Activated CD4-positive, alpha-beta T cell treated with anti-CD3 and anti-CD28 coated beads, Interleukin-2, amount 10 ng/mL, durations not matched to agents 7 days and 5 days (primary cell): ENCODE results near the gene PYGL. TPM values are rescaled to one million over a fixed set of nuclear protein-coding genes. Genes with fewer than 3 reads are reported as not detected.
"Not testable (repeated sequence)": the region's sequence is repeated elsewhere in the genome, so short reads cannot be mapped to it uniquely, and the experiment has no call there.

Experiments
- CTCF ChIA-PET: fragments of 350-600 bp; sonication (Branson Sonifier 250); formaldehyde crosslinking; loops from one replicate; lab custom pipeline; 2021; ENCODE audit warnings: antibody characterized with exemption; lab: Charles Lee
- POLR2A ChIA-PET: fragments of 350-600 bp; sonication (Branson Sonifier 250); formaldehyde crosslinking; loops from one replicate; lab custom pipeline; 2021; ENCODE audit warnings: antibody characterized with exemption; lab: Charles Lee
- DNase-seq: peaks from one replicate; pipeline ENCODE4 v3.0.0-alpha.2; 2020
- H3K27ac Mint-ChIP-seq: one replicate; pipeline ENCODE4 v1.8.0; 2021; ENCODE audit warnings: mild to moderate bottlenecking, moderate library complexity, mixed read lengths
- H3K27me3 Mint-ChIP-seq: one replicate; pipeline ENCODE4 v1.8.0; 2021; ENCODE audit warnings: mixed read lengths
- H3K36me3 Mint-ChIP-seq: one replicate; pipeline ENCODE4 v1.8.0; 2021; ENCODE audit warnings: low read depth, mixed read lengths
- H3K4me1 Mint-ChIP-seq: one replicate; pipeline ENCODE4 v1.8.0; 2021; ENCODE audit warnings: mixed read lengths
- H3K4me3 Mint-ChIP-seq: one replicate; pipeline ENCODE4 v1.8.0; 2021; ENCODE audit warnings: mild to moderate bottlenecking, moderate library complexity, mixed read lengths
- H3K9me3 Mint-ChIP-seq: one replicate; pipeline ENCODE4 v1.8.0; 2021; ENCODE audit warnings: mixed read lengths
- total RNA-seq, 2 experiments: library from RNA; stranded (reverse); gene quantifications; one replicate each; pipeline ENCODE4 v1.2.3, GENCODE V29; 2021

The PYGL gene
- total RNA-seq, 2 experiments from 2014 or later = not detected

GRCh38 chr14:50967790-50968189 is 23.5 kb upstream of the PYGL start:
- DNase-seq = no peak
- no peaks in the 10 kb centered on the region for H3K4me1 Mint-ChIP-seq
- no peak overlapping the region for H3K27ac Mint-ChIP-seq
- ChIA-PET CTCF (interaction anchor here (0.6 kb wide), 2 partner anchors 20 to 94 kb away, joined by 3 read pairs; no protein-coding TSS in a partner anchor), POLR2A (no interaction called here)
- H3K9me3 Mint-ChIP-seq = no peaks in the 10 kb centered on the region
- no peak overlapping the region for H3K4me3 Mint-ChIP-seq
- H3K36me3 Mint-ChIP-seq = no peaks in the 10 kb centered on the region
- H3K27me3 Mint-ChIP-seq = peaks cover 2% of the 10 kb centered on the region

DNA sequence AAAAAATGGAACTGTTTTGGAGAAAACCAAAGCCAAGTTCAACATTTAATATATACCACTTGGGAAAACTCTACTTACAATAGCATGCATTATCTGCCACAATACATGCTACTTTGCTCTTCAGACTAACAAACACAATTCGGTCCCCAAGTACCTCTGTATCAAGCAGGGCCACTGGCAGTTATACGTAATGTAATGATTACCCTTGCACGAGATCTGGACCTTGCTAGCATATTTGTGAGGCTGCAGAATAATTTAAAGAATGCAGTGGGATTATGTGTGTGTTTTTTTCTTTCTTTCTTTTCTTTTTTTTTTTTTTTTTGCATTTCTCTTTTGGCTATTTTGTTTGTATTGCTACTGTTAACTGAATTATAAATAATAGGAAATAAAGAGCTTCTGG is 22.8 kb upstream of the PYGL start:
- H3K4me3 Mint-ChIP-seq = no peak overlapping the region
- H3K36me3 Mint-ChIP-seq = no peaks in the 10 kb centered on the region
- no peak overlapping the region for H3K27ac Mint-ChIP-seq
- H3K9me3 Mint-ChIP-seq = no peaks in the 10 kb centered on the region
- ChIA-PET POLR2A (no interaction called here), CTCF (interaction anchor here (0.6 kb wide), 1 partner anchor 95 kb away, joined by 3 read pairs; no protein-coding TSS in a partner anchor)
- no peaks in the 10 kb centered on the region for H3K4me1 Mint-ChIP-seq
- DNase-seq = no peak
- peaks cover 4% of the 10 kb centered on the region for H3K27me3 Mint-ChIP-seq

DNA sequence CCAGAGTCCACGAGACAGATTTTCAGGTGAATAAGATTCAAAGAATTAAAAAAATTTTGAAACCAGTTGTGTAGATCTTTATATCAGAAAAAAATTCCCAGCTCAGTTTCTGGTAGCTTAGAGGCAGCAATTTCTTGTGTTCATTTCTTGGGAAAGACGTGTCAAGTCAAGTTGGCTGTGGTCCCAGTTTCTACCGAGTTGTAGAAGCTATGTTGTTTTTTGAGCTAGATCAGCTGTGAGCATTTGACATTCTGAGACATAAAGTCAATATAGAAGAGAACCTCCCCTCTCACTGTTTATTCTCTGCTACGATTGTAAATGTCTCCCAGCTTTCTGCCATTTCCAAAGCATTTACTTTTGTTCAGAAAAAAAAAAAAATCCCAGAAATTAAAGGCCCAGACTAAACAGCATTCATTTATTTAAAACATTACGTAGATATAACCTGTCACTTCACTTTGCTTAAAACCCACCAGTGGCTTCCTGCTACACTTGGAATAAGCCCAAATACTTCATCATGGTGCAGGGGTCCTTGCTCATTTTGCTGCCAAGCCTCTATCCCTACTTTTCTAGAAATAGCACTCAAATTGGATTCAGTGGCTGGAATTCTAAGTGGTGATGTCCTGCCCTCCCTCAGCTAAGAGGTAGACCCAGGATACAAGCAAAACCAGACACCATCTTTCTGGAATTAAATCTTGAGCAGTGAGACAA is 20.6 kb upstream of the PYGL start:
- Mint-ChIP-seq H3K36me3 (no peaks in the 10 kb centered on the region), H3K9me3 (no peaks in the 10 kb centered on the region), H3K4me1 (no peaks in the 10 kb centered on the region), H3K4me3 (no peak overlapping the region), H3K27me3 (peaks cover 4% of the 10 kb centered on the region), H3K27ac (no peak overlapping the region)
- POLR2A ChIA-PET = no interaction called here
- DNase-seq = no peak
- CTCF ChIA-PET = no interaction called here

DNA sequence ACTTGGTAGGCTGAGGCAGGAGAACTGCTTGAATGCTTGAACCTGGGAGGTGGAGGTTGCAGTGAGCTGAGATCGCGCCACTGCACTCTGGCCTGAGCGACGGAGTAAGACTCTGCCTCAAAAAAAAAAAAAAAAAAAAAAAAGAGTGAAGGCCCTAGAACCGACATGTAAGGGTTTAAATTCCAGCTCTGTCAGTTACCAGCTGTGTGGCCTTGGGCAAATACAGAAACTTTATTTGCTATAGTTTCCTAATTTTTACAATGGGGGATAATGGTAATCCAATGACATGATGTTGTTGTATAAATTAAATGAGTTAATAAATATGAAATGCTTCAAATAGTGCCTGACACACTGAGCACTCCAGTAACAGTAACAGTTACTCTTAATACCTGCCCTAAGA is 19.6 kb upstream of the PYGL start:
- no peaks in the 10 kb centered on the region for H3K9me3 Mint-ChIP-seq
- CTCF ChIA-PET = interaction anchor here (0.8 to 1.3 kb wide), 2 partner anchors 29 to 95 kb away, joined by 3 to 4 read pairs; no protein-coding TSS in a partner anchor
- POLR2A ChIA-PET = no interaction called here
- DNase-seq = no peak
- H3K4me3 Mint-ChIP-seq = no peak overlapping the region
- H3K36me3 Mint-ChIP-seq = no peaks in the 10 kb centered on the region
- H3K4me1 Mint-ChIP-seq = no peaks in the 10 kb centered on the region
- peaks cover 4% of the 10 kb centered on the region for H3K27me3 Mint-ChIP-seq
- H3K27ac Mint-ChIP-seq = no peak overlapping the region

GRCh38 chr14:50961605-50962221 is 17.4 kb upstream of the PYGL start:
- H3K36me3 Mint-ChIP-seq = no peaks in the 10 kb centered on the region
- no peaks in the 10 kb centered on the region for H3K9me3 Mint-ChIP-seq
- no peak overlapping the region for H3K27ac Mint-ChIP-seq
- H3K4me3 Mint-ChIP-seq = no peak overlapping the region
- H3K27me3 Mint-ChIP-seq = peaks cover 2% of the 10 kb centered on the region
- no peaks in the 10 kb centered on the region for H3K4me1 Mint-ChIP-seq
- CTCF ChIA-PET = interaction anchor here (0.6 to 0.8 kb wide), 3 partner anchors 61 to 545 kb away, joined by 3 read pairs; no protein-coding TSS in a partner anchor
- DNase-seq = no peak
- POLR2A ChIA-PET = no interaction called here

DNA sequence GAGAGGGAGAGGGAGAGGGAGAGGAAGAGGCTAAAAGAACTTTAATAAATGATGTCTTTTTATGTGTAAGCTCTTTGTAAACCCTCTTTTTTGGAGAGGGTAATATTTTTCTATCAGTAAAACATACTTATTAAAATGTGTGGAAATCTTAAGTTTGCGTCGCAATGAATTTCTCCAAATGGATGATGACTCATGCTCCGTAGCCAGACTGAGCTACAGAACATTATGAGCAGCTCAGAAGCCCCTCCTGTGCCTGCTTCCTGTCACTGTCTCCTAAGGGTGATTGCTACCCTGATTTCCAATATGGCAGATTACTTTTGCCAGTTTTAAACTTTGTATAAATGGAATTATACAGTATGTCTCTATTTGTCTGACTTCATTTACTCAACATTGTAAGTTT is 13.0 kb upstream of the PYGL start:
- Mint-ChIP-seq H3K36me3 (no peaks in the 10 kb centered on the region), H3K27ac (no peak overlapping the region), H3K4me3 (no peak overlapping the region), H3K27me3 (no peaks in the 10 kb centered on the region), H3K4me1 (no peaks in the 10 kb centered on the region), H3K9me3 (no peaks in the 10 kb centered on the region)
- ChIA-PET CTCF (no interaction called here), POLR2A (no interaction called here)
- DNase-seq = no peak

DNA sequence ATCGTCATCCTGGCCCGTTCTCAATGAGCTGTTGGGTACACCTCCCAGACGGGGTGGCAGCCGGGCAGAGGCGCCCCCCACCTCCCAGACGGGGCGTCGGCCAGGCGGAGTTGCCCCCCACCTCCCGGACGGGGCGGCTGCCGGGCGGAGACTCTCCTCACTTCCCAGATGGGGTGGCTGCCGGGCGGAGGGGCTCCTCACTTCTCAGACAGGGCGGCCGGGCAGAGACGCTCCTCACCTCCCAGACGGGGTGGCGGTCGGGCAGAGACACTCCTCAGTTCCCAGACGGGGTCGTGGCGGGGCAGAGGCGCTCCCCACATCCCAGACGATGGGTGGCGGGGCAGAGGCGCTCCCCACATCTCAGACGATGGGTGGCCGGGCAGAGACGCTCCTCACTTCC is 12.1 kb upstream of the PYGL start:
- H3K27me3 Mint-ChIP-seq, H3K36me3 Mint-ChIP-seq, H3K4me1 Mint-ChIP-seq, H3K9me3 Mint-ChIP-seq, POLR2A ChIA-PET, CTCF ChIA-PET, DNase-seq, H3K27ac Mint-ChIP-seq, H3K4me3 Mint-ChIP-seq: not testable (repeated sequence)

- Mint-ChIP-seq H3K9me3 (no peaks in the 10 kb centered on the region), H3K27ac (no peak overlapping the region), H3K4me1 (no peaks in the 10 kb centered on the region), H3K27me3 (no peaks in the 10 kb centered on the region), H3K36me3 (no peaks in the 10 kb centered on the region), H3K4me3 (no peak overlapping the region)
- DNase-seq = no peak
- CTCF ChIA-PET = no interaction called here
- POLR2A ChIA-PET = no interaction called here
Measured at GRCh38 chr14:50955373-50956043, 11.2 kb upstream of the PYGL start.

GRCh38 chr14:50954811-50955372 is 10.6 kb upstream of the PYGL start:
- Mint-ChIP-seq H3K9me3 (no peaks in the 10 kb centered on the region), H3K4me1 (no peaks in the 10 kb centered on the region), H3K4me3 (no peak overlapping the region), H3K27me3 (no peaks in the 10 kb centered on the region), H3K27ac (no peak overlapping the region), H3K36me3 (no peaks in the 10 kb centered on the region)
- POLR2A ChIA-PET = no interaction called here
- DNase-seq = no peak
- CTCF ChIA-PET = no interaction called here

DNA sequence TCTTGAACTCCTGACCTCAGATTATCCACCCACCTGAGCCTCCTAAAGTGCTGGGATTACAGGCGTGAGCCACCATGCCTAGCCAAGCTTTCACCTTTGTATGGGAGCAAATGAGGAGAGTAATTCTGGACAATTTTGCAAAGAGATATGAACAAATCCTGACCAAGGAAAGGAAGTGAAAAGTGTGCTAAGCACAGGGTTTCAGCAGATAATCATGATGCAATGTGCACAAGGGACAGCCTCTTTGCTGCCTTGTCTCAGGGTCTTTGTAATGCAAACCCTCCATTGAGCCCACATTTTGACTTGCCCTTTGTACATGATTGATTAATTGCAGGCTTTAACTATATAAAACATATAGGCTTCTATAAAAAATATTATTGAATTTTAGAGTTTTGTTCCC is 9.2 kb upstream of the PYGL start:
- H3K27me3 Mint-ChIP-seq = no peaks in the 10 kb centered on the region
- no peak overlapping the region for H3K4me3 Mint-ChIP-seq
- DNase-seq = no peak
- no peak overlapping the region for H3K27ac Mint-ChIP-seq
- no peaks in the 10 kb centered on the region for H3K36me3 Mint-ChIP-seq
- ChIA-PET POLR2A (no interaction called here), CTCF (no interaction called here)
- no peaks in the 10 kb centered on the region for H3K9me3 Mint-ChIP-seq
- no peaks in the 10 kb centered on the region for H3K4me1 Mint-ChIP-seq

DNA sequence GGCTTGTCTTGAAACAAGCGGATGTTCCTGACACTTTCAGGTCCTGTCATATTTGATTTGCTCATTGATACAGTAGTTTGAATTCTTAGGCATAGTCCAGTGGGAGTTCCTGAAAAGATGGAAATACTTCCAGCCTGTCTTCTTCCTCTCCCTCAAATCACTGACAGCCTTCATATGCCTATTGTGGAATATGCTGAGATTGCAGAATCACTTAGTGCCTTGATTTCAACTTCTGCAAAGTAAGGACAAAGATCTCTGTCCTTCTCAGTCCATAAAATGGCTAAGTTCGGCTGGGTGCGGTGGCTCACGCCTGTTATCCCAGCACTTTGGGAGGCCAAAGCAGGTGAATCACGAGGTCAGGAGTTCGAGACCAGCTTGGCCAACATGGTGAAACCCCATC is 6.7 kb upstream of the PYGL start:
- Mint-ChIP-seq H3K4me1 (no peaks in the 10 kb centered on the region), H3K4me3 (no peak overlapping the region), H3K27me3 (no peaks in the 10 kb centered on the region), H3K27ac (no peak overlapping the region), H3K36me3 (no peaks in the 10 kb centered on the region), H3K9me3 (no peaks in the 10 kb centered on the region)
- POLR2A ChIA-PET = no interaction called here
- no peak for DNase-seq
- CTCF ChIA-PET = no interaction called here

DNA sequence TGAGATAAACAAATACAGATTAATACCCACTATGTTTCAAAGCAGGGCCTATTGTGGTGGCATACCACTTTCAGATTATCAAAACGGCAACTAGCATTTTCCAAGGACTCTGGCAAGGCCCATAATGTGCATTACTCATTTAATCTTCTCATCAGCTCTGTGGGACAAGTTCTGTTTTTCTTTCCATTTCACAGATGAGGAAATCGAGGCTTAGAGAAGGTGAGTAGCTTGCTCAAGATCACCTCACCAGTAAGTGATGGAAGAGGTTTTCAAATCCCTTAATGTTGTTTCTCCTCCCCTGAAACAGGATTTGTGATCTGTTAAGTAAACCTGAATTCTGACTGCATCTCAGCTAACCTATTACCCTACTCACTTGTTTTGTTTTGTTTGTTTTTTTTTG is 3.9 kb upstream of the PYGL start:
- no peak for DNase-seq
- H3K27me3 Mint-ChIP-seq = peaks cover 16% of the 10 kb centered on the region
- no peaks in the 10 kb centered on the region for H3K36me3 Mint-ChIP-seq
- ChIA-PET CTCF (no interaction called here), POLR2A (no interaction called here)
- no peak overlapping the region for H3K4me3 Mint-ChIP-seq
- H3K27ac Mint-ChIP-seq = no peak overlapping the region
- no peaks in the 10 kb centered on the region for H3K9me3 Mint-ChIP-seq
- H3K4me1 Mint-ChIP-seq = peaks cover 12% of the 10 kb centered on the region

- CTCF ChIA-PET = interaction anchor here (0.5 kb wide), 1 partner anchor 20 kb away, joined by 3 read pairs; no protein-coding TSS in a partner anchor
- POLR2A ChIA-PET = no interaction called here
Measured at GRCh38 chr14:50947446-50947845, 3.2 kb upstream of the PYGL start.

More at GRCh38 chr14:50947446-50947845, 3.2 kb upstream of the PYGL start:
- Mint-ChIP-seq H3K27me3 (peaks cover 24% of the 10 kb centered on the region), H3K27ac (no peak overlapping the region), H3K36me3 (no peaks in the 10 kb centered on the region), H3K4me3 (no peak overlapping the region), H3K9me3 (no peaks in the 10 kb centered on the region), H3K4me1 (peaks cover 12% of the 10 kb centered on the region)
- DNase-seq = no peak
